HG03575 (cell line): ENCODE results near the gene SLC15A3.
"Not testable (repeated sequence)": the region's sequence is repeated elsewhere in the genome, so short reads cannot be mapped to it uniquely, and the experiment has no call there.

Experiments used
- ATAC-seq: cut with Tn5 transposase; IDR thresholded peaks from one replicate; pipeline ENCODE4 v1.9.1; 2021; ENCODE audit not compliant: unreplicated experiment, insufficient number of reproducible peaks, low FRiP score; ENCODE audit errors: extremely low read depth

SLC15A3 gene

GRCh38 chr11:60921777-60922335 is 30.1 kb downstream of the SLC15A3 start:
- ATAC-seq: no peak

GRCh38 chr11:60921259-60921658 is 30.7 kb downstream of the SLC15A3 start:
- no peak for ATAC-seq

DNA sequence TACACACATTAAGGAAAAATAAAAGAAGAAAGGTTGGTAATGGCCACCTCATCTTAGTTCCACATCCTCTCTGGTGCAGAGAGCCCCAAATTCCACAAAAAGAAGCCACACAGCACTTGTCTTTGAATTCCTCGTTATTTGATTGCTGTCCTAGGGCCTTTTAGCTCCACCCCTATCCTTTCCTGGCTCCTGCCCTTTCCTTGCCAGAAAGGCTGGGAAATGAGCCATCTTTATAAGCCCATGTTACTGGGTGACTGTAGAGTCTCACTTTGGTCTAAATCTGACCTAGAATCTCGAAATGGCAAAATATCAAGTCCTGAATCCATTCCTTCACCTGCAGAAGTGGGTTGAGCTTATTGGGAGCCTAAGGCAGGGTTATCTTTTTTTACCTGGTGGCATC is 32.0 kb downstream of the SLC15A3 start:
- ATAC-seq: no peak

DNA sequence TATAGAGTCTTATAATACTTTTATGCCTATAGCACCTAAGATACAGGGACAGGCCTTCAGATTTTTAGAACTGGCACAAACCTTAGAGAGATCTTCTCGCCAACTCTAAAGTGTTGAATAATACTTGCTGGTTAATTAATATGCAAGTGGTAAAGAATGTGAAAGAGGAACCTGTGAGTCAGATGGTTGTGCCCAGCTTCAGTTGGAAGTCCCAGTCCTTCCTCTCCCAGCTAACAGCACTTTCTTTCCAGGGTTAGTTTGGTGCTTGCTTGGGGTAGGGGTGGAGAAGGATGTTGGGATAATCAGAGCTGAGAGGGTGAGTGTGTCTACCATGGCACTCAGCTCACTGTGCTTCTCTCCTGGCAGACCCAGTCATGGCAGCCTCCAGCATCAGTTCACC is 32.7 kb downstream of the SLC15A3 start:
- no peak for ATAC-seq

DNA sequence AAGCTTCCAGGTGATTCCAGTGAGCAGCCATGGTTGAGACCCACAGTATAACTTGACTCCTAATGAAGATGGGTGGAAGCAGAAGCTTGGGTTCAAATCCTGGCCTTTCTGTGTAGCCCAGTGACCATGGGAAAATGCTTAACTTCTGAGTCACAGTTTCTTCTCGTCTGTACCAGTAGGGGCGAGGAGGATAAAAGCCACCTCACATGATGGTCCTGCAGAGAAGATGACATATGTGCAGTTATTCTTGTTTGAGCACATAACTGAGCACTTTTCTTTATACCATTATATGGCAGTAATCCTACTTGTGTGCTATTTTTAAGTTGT is 33.1 kb downstream of the SLC15A3 start:
- no peak for ATAC-seq

- no peak for ATAC-seq
These were observed 33.6 kb downstream of the SLC15A3 start for GRCh38 chr11:60918251-60918938.

- ATAC-seq: no peak
These were observed 34.7 kb downstream of the SLC15A3 start for GRCh38 chr11:60917267-60917666.

DNA sequence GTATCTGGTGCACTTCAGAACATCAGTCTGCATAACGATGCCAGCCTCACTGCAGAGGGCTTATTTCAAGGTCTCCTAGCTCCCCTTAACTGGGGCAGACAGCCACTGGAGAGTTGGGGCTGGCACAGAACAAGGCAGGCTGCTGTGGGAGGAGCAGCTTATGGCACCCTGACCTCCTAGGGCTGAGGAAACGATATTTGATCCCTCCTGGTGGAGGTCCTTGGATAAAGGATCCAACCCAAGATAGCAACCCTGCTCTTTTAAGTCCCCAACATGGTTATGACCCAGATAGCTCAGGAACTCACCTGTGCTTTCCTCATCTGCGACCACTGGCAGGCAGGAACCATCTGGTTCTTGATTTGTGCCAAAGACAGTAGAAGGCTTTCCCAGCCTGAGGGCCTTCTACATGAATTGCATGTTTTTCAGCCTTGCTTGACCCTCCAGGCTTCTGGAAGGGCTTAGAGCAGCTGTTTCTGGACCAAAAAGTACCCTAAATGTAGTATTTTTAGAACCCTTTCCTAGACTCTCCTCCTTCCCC is 35.2 kb downstream of the SLC15A3 start:
- no peak for ATAC-seq

GRCh38 chr11:60915248-60915914 is 36.6 kb downstream of the SLC15A3 start:
- no peak for ATAC-seq

GRCh38 chr11:60914633-60915247 is 37.2 kb downstream of the SLC15A3 start:
- ATAC-seq: no peak

DNA sequence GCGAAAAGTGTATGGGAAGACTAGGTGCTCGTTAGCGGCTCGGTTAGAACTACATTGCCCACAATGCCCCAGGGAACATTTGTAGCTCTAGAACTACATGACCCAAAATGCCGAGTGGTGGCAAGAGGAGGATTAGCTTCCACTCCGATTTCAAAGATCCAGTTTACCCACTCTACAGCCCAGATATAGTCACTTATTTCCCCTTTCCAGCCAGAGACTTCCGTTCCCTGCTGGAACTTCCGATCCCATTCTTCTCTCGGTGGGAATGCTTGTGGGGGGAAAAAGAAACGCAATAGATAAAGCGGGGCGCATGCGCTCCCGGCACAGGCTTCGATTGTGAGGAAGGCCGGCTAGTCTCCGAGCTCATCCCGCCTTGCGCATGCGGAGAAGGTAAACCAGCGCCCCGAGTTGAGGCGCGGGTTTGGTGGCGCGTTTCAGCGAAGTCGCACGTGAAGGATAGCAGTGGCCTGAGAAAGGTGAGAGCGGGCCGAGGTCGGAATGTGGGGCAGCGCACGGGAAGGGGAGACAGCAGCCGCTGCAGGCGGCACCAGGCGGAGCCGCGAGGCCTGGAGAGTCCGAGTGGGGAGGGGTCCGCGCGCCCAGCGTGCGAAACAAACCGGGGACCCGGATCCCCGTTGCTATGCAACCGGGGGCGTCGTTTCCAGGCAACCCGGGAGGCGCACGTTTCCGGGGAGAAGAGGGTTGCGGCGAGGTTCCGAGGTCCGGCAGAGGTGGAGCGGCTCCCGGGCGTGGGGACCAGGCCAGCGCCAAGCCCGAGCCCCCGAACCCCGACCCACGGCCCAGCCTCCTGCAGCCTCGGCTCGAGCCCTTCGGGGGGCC is 38.0 kb downstream of the SLC15A3 start, which contains the start of gene TMEM109:
TSS of gene TMEM109 (plus strand) at position 366 of the 840 bp plus-strand sequence. CDS start 5,536 bp downstream, outside the sequence.
- ATAC-seq: peak; percentile 25

DNA sequence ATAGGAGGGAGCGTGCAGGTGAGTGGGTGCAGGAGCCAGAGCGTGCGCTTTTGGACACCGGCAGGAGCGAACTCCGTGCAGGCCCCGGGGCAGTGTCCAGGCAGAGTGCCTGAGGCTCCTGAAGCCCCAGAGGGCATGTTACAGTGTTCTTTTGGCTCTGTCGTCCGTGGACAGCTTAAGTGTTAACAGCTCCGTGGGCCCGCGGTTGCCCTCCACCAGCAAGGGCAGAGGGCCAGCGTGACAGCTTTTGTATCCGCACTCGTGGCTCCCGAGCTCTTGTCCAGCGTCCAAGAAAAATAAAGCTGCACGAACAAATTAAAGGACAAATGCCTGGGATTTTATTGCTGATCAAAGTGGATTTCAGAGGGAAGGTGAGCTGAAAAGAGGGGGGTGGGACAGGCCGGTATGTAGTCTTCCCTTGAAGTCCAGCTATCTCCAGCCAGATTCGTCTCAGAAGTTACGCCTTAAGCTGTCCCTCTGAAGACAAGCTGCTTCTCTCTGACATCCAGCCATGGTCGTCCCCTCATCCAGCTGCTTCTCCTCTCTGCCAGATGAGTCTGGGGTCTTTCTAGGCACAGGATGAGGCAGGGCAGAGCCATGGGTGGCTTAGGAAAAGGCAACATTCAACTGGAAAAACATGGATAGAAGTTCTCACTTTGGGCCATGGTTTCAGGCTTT is 39.0 kb downstream of the SLC15A3 start:
- ATAC-seq: no peak

DNA sequence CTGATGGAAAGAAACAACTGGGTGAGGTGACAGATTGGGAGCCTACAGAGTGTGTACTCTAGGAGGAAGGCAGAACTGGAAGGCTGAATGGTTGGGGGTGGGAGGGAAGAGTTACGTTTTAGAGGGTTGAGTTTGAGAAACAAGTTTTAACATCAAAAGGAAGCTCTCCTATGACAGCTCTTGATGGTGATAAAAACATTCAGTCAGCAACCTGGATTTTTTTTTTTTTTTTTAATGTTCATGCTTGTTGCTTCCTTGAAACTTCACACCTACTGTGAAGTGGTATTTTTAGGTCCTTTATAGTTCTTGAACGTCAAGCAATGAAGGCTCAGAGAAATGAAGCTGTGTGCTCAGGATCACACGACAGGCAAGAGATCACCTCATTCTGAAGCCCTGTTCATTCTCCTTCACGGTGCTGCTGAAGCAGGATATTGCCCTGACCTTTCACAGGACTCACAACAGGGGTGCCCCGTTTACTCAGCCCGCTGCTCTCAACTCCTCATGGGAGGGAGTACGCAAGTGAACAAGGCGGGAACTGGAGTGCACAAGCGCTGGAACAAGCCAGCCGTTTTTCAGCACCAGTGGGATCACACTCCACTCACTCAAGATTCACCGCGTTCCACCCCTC is 39.6 kb downstream of the SLC15A3 start:
- ATAC-seq: no peak

DNA sequence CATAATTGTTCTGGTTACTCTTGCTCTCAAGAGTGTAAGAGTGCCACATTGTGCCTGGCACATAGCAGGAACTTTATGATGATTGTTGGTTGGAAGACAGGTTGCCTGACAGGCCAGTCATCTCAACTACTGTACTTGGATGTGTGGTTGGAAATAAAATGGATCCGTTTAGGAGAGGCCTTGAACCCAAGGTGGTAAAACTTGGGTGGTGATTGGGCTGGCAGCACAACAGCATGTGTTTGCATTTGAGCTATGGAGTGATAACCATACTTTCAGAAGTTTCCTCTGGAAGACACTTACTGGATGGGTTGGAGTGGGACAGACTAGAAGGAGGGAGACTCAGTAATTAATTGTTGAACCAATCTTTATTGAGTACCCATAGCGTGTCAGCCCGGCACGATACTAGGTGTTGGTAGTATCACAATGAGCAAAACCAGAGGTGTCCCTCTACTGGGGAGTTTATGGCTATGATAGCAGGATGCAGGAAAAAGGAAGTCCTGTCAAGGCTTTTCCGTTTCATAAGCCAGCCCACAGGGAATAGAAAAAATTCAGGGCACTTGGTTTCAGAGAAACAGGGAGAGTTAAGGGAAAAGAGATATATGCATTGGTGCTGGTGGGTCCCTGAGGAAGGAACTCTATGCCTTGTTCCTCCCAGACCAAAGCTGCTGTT is 41.1 kb downstream of the SLC15A3 start:
- no peak for ATAC-seq

- ATAC-seq: no peak
These were observed 41.7 kb downstream of the SLC15A3 start for GRCh38 chr11:60910281-60910687.

- ATAC-seq: not testable (repeated sequence)
These were observed 42.2 kb downstream of the SLC15A3 start for GRCh38 chr11:60909680-60910280.

GRCh38 chr11:60908803-60909202 is 43.2 kb downstream of the SLC15A3 start:
- ATAC-seq: no peak
